Hepatocyte (in vitro differentiated cells): Measurements from ENCODE around the gene VOPP1. TPM values are rescaled to one million over a fixed set of nuclear protein-coding genes. Genes with fewer than 3 reads are reported as not detected.

Source experiments
- DNase-seq: peaks from one replicate; pipeline ENCODE4 v3.0.0-alpha.2; 2016; ENCODE audit warnings: low spot score
- H2AFZ ChIP-seq: fragments of 200-600 bp; sonication (generic); 2 replicates; pipeline ENCODE4 v1.6.0; 2016; ENCODE audit warnings: antibody characterized with exemption, mild to moderate bottlenecking
- H3K27ac ChIP-seq: fragments of 200-600 bp; sonication (generic); 2 replicates; pipeline ENCODE4 v1.5.1; 2016; ENCODE audit warnings: mild to moderate bottlenecking
- H3K27me3 ChIP-seq: fragments of 200-600 bp; sonication (generic); 2 replicates; pipeline ENCODE4 v1.6.1; 2016
- H3K36me3 ChIP-seq: fragments of 200-600 bp; sonication (generic); replicated peaks from 2 replicates; pipeline ENCODE4 v1.5.1; 2016; ENCODE audit warnings: low read depth; ENCODE audit not compliant: insufficient read depth
- H3K4me1 ChIP-seq: fragments of 200-600 bp; sonication (generic); 2 replicates; pipeline ENCODE4 v1.5.1; 2016; ENCODE audit warnings: mild to moderate bottlenecking, moderate library complexity; ENCODE audit not compliant: insufficient read depth
- H3K4me2 ChIP-seq: fragments of 200-600 bp; sonication (generic); 2 replicates; pipeline ENCODE4 v1.6.0; 2016
- H3K4me3 ChIP-seq: fragments of 200-600 bp; sonication (generic); 2 replicates; pipeline ENCODE4 v1.5.1; 2016; ENCODE audit warnings: mild to moderate bottlenecking
- H3K79me2 ChIP-seq: fragments of 200-600 bp; sonication (generic); 2 replicates; pipeline ENCODE4 v1.6.0; 2017; ENCODE audit warnings: mild to moderate bottlenecking
- H3K9me2 ChIP-seq: fragments of 200-600 bp; sonication (generic); replicated peaks from 2 replicates; pipeline ENCODE4 v1.6.0; 2017; ENCODE audit warnings: mild to moderate bottlenecking; ENCODE audit not compliant: insufficient read depth
- H3K9me3 ChIP-seq: fragments of 200-600 bp; sonication (generic); 2 replicates; pipeline ENCODE4 v1.5.1; 2016; ENCODE audit warnings: low read depth, mild to moderate bottlenecking
- H4K20me1 ChIP-seq: fragments of 200-600 bp; sonication (generic); 2 replicates; pipeline ENCODE4 v1.6.0; 2016; ENCODE audit warnings: mild to moderate bottlenecking; ENCODE audit not compliant: insufficient read depth, poor library complexity, severe bottlenecking
- EZH2 ChIP-seq: fragments of 200-600 bp; sonication (generic); IDR thresholded peaks from 2 replicates; pipeline ENCODE4 v1.6.1; 2016; ENCODE audit warnings: antibody characterized with exemption, mild to moderate bottlenecking, borderline replicate concordance
- EZH2phosphoT487 ChIP-seq: fragments of 200-600 bp; sonication (generic); IDR thresholded peaks from one replicate; pipeline ENCODE4 v1.6.1; 2018; ENCODE audit warnings: antibody characterized with exemption, mild to moderate bottlenecking, low read depth, moderate library complexity; ENCODE audit not compliant: unreplicated experiment, severe bottlenecking
- WGBS: methylation state at CpG from one replicate; pipeline ENCODE4 v1.1.6; 2016; ENCODE audit warnings: low lambda C conversion rate; ENCODE audit errors: missing lambda C conversion rate; 5-methylcytosine and 5-hydroxymethylcytosine counted together
- polyA plus RNA-seq: library from polyadenylated mRNA; unstranded; fragments of >200 nt; fragmentation: Nextera tagmentation; extraction: Ambion mirVana; gene quantifications from 2 replicates; pipeline ENCODE4 v1.2.1, GENCODE V29; 2016
- total RNA-seq: library from RNA; depleted of rRNA; stranded (reverse); fragments of >200 nt; gene quantifications from 2 replicates; pipeline ENCODE4 v1.2.3, GENCODE V29; 2014
- TF ChIP-seq, protein P1 (sequence below): fragments of 200-600 bp; sonication (generic); IDR thresholded peaks from 2 replicates; pipeline ENCODE4 v1.5.1; 2016; ENCODE audit warnings: antibody characterized with exemption, mild to moderate bottlenecking; ENCODE audit not compliant: poor library complexity

Gene VOPP1
- total and polyA plus RNA-seq, 2 experiments from 2014 or later: 6.5 to 25.3 TPM

DNA sequence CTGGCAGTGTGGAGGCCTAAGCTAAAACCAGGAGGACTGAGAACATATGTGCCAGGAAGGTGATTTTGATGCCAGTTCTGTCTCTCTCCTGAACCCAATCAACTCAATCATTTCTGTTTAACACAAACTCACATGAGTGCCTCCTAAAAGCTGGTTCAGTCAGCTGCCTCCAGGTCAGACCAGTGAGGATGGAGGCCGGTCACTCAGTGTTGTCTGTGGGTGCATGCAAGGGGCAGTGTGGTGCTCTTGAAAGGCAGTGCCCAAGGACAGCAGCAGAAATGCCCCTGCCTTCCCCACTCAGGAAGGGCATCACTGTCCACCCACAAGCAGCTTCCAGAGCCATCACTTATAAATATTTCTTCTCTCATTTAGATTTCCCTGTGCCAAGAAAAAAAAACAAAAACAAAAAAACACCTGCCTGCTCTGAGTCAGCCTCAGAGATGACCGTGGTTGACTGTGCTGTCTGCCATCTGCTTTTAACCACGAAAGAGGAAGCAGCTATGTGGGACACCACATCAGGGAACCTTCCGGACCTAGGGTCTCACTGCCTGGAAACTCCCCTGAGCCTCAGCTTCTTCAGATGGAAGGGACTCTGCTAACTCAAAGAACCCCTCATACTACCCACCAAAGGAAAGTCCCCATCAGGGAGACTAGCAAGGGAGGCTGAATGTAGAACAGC lies 39.1 kb downstream of the VOPP1 start:
- Histone ChIP-seq H3K9me2 (no peaks in the 10 kb centered on the region), H3K4me1 (no peaks in the 10 kb centered on the region), H3K9me3 (no peaks in the 10 kb centered on the region), H4K20me1 (no peaks in the 10 kb centered on the region), H3K79me2 (peaks cover 6% of the 10 kb centered on the region), H3K4me2 (no peak overlapping the region), H3K27ac (no peak overlapping the region), H2AFZ (no peak overlapping the region), H3K4me3 (no peak overlapping the region), H3K27me3 (no peaks in the 10 kb centered on the region), H3K36me3 (no peaks in the 10 kb centered on the region)
- DNase-seq: no peak
- TF ChIP-seq, protein P1, sequence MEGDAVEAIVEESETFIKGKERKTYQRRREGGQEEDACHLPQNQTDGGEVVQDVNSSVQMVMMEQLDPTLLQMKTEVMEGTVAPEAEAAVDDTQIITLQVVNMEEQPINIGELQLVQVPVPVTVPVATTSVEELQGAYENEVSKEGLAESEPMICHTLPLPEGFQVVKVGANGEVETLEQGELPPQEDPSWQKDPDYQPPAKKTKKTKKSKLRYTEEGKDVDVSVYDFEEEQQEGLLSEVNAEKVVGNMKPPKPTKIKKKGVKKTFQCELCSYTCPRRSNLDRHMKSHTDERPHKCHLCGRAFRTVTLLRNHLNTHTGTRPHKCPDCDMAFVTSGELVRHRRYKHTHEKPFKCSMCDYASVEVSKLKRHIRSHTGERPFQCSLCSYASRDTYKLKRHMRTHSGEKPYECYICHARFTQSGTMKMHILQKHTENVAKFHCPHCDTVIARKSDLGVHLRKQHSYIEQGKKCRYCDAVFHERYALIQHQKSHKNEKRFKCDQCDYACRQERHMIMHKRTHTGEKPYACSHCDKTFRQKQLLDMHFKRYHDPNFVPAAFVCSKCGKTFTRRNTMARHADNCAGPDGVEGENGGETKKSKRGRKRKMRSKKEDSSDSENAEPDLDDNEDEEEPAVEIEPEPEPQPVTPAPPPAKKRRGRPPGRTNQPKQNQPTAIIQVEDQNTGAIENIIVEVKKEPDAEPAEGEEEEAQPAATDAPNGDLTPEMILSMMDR: no peak
- no peak for TF ChIP-seq EZH2
- no peak for TF ChIP-seq EZH2phosphoT487
- 90% methylated on average over 4 of the region's 4 CpGs for WGBS

DNA sequence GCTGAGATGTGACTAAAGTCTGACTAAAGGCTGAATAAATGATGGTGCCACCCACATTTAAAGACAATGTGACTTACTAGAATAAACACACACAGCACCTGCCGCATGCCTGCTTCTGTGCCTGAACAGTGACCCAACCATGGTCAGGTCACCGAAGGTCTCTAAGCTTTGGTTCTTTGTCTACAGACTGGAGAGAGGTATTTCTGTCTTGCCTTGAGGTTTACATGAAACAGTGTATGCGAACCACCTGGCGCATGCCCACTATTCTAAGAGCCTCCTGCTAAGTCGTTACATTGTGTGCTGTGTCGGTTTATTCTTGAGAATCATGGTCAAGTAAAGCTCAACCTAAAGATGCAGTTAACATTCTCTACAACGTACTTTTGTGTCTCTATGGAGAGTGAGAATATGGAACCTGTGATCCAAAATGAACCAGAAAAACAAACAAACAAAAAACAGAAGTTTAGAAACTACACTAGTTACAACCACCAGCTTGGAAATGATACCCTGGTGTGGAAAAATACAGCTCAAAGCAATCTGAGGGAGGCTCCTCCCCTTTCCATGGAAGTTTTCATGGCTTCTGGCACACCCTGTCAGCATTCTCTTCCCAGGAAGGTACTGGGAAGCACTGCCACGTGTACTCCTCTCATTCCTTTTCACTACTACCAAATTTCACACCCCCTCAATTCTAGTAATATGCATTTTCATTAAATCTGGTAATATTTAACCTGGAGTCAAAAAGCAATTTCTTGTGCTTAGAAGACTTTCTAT lies 40.0 kb downstream of the VOPP1 start:
- H3K36me3 ChIP-seq: no peaks in the 10 kb centered on the region
- no peak overlapping the region for H3K4me3 ChIP-seq
- no peak overlapping the region for H3K4me2 ChIP-seq
- TF ChIP-seq, protein P1: no peak
- TF ChIP-seq EZH2 (no peak), EZH2phosphoT487 (no peak)
- DNase-seq: no peak
- no peaks in the 10 kb centered on the region for H3K79me2 ChIP-seq
- WGBS: 90% methylated on average over 8 of the region's 8 CpGs
- H3K9me2 ChIP-seq: no peaks in the 10 kb centered on the region
- no peak overlapping the region for H2AFZ ChIP-seq
- H4K20me1 ChIP-seq: no peaks in the 10 kb centered on the region
- H3K27me3 ChIP-seq: no peaks in the 10 kb centered on the region
- H3K9me3 ChIP-seq: no peaks in the 10 kb centered on the region
- H3K4me1 ChIP-seq: no peaks in the 10 kb centered on the region
- no peak overlapping the region for H3K27ac ChIP-seq

DNA sequence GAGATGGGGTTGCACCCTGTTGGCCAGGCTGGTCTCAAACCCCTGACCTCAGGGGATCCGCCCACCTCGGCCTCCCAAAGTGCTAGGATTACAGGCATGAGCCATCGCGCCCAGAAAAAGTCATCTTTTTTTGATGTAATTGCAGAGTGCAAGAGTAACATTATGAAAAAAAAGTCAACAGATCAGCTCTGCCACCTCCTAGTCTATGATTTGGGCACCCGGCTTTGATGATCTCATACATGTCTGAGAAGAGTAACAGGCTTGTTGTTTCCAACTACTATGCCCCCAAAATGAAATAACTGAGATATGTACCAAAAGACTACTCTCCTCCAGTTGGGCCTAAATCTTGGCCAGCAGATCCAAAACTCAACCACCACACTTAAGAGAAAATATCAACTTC lies 40.8 kb downstream of the VOPP1 start:
- Histone ChIP-seq H3K9me3 (no peaks in the 10 kb centered on the region), H3K79me2 (no peaks in the 10 kb centered on the region), H3K36me3 (no peaks in the 10 kb centered on the region), H3K4me3 (no peak overlapping the region), H4K20me1 (no peaks in the 10 kb centered on the region), H2AFZ (no peak overlapping the region), H3K4me2 (no peak overlapping the region), H3K4me1 (no peaks in the 10 kb centered on the region), H3K27me3 (no peaks in the 10 kb centered on the region), H3K9me2 (no peaks in the 10 kb centered on the region), H3K27ac (no peak overlapping the region)
- 100% methylated on average over 5 of the region's 5 CpGs for WGBS
- no peak for DNase-seq
- no peak for TF ChIP-seq EZH2
- TF ChIP-seq, protein P1: no peak
- no peak for TF ChIP-seq EZH2phosphoT487
